Astrocyte (in vitro differentiated cells and primary cell): Measurements from ENCODE around the gene TOMM7. TPM values are rescaled to one million over a fixed set of nuclear protein-coding genes. Genes with fewer than 3 reads are reported as not detected.

Source experiments
- DNase-seq: peaks from one replicate; pipeline ENCODE4 v3.0.0-alpha.2; 2010; ENCODE audit warnings: low read depth
- FAIRE-seq: peaks from 2 replicates; lab custom pipeline; 2011; peaks lifted over from hg19 to GRCh38; lab: Jason Lieb, UNC
- H2AFZ ChIP-seq: 2 replicates; pipeline ENCODE4 v1.6.0; 2012; ENCODE audit warnings: low read depth, low read length, inconsistent platforms
- H3K27ac ChIP-seq: 2 replicates; pipeline ENCODE4 v1.5.1; 2011; ENCODE audit warnings: low read depth, low read length, inconsistent platforms
- H3K27me3 ChIP-seq: 2 replicates; pipeline ENCODE4 v1.6.0; 2011; ENCODE audit warnings: low read length, inconsistent platforms; ENCODE audit not compliant: insufficient read depth
- H3K36me3 ChIP-seq: 2 replicates; pipeline ENCODE4 v1.5.1; 2011; ENCODE audit warnings: low read length, inconsistent platforms; ENCODE audit not compliant: insufficient read depth
- H3K4me1 ChIP-seq: 2 replicates; pipeline ENCODE4 v1.5.1; 2011; ENCODE audit warnings: low read length, inconsistent platforms; ENCODE audit not compliant: insufficient read depth
- H3K4me2 ChIP-seq: 2 replicates; pipeline ENCODE4 v1.6.0; 2012; ENCODE audit warnings: low read length, inconsistent platforms
- H3K4me3 ChIP-seq: 2 replicates; pipeline ENCODE4 v1.5.1; 2011; ENCODE audit warnings: low read depth, mild to moderate bottlenecking, low read length, inconsistent platforms; ENCODE audit not compliant: insufficient read depth
- H3K79me2 ChIP-seq: 2 replicates; pipeline ENCODE4 v1.6.0; 2012; ENCODE audit warnings: mild to moderate bottlenecking, low read length, inconsistent platforms; ENCODE audit not compliant: insufficient read depth
- H3K9ac ChIP-seq: 2 replicates; pipeline ENCODE4 v1.6.0; 2012; ENCODE audit warnings: mild to moderate bottlenecking, low read length, inconsistent platforms
- H3K9me3 ChIP-seq: 2 replicates; pipeline ENCODE4 v1.5.1; 2012; ENCODE audit warnings: low read depth, mild to moderate bottlenecking, low read length, inconsistent platforms; ENCODE audit not compliant: insufficient read depth
- H4K20me1 ChIP-seq: 2 replicates; pipeline ENCODE4 v1.6.0; 2012; ENCODE audit warnings: low read length, inconsistent platforms; ENCODE audit not compliant: insufficient read depth
- H3K27ac Mint-ChIP-seq: one replicate; pipeline ENCODE4 v1.8.0; 2021; ENCODE audit warnings: mild to moderate bottlenecking, mixed read lengths; ENCODE audit not compliant: unreplicated experiment
- H3K27me3 Mint-ChIP-seq: one replicate; pipeline ENCODE4 v1.8.0; 2021; ENCODE audit warnings: low read depth, mixed read lengths; ENCODE audit not compliant: unreplicated experiment
- H3K36me3 Mint-ChIP-seq: one replicate; pipeline ENCODE4 v1.8.0; 2021; ENCODE audit warnings: low read depth, mixed read lengths; ENCODE audit not compliant: unreplicated experiment
- H3K4me1 Mint-ChIP-seq: one replicate; pipeline ENCODE4 v1.8.0; 2021; ENCODE audit warnings: low read depth, mixed read lengths; ENCODE audit not compliant: unreplicated experiment
- H3K4me3 Mint-ChIP-seq: one replicate; pipeline ENCODE4 v1.8.0; 2021; ENCODE audit warnings: mild to moderate bottlenecking, moderate library complexity, mixed read lengths; ENCODE audit not compliant: unreplicated experiment
- H3K9me3 Mint-ChIP-seq: one replicate; pipeline ENCODE4 v1.8.0; 2021; ENCODE audit warnings: mild to moderate bottlenecking, mixed read lengths; ENCODE audit not compliant: unreplicated experiment
- EZH2 ChIP-seq: IDR thresholded peaks from 2 replicates; pipeline ENCODE4 v1.6.1; 2012; ENCODE audit warnings: mild to moderate bottlenecking, low read length, inconsistent platforms; ENCODE audit not compliant: insufficient read depth
- total RNA-seq: library from RNA; stranded (reverse); gene quantifications from 2 replicates; pipeline ENCODE4 v1.2.1, GENCODE V29; 2021
- TF ChIP-seq, protein P1 (sequence below): IDR thresholded peaks from 2 replicates; pipeline ENCODE4 v1.5.1; 2011; ENCODE audit warnings: low read depth, mild to moderate bottlenecking, inconsistent platforms, low read length, moderate library complexity; ENCODE audit not compliant: insufficient read depth

Gene TOMM7
- total RNA-seq, 1 donor from 2014 or later: 217 TPM

DNA sequence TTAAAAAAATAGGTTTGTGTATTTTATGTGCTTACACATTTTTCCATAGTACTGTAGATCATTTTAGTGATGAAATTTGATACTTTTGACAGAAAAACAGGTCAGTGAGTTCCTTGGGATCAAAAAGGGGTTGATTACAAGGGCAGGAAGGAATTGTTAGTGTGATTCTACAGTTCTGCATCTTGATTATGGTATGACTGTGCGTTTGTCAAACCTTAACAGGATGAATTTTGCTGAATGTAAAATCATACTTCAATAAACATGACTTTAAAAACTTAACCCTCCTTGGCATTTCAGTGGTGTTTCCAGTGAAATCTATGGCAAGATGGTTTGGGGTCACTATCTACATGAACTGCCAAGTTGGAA, 35.6 kb upstream of the TOMM7 start:
- H3K9ac ChIP-seq: peak overlapping the region; percentile 53
- H3K27me3 ChIP-seq: no peaks in the 10 kb centered on the region
- FAIRE-seq: no peak
- H3K4me3 ChIP-seq: peak overlapping the region; percentile 8
- TF ChIP-seq EZH2: no peak
- TF ChIP-seq, protein P1, sequence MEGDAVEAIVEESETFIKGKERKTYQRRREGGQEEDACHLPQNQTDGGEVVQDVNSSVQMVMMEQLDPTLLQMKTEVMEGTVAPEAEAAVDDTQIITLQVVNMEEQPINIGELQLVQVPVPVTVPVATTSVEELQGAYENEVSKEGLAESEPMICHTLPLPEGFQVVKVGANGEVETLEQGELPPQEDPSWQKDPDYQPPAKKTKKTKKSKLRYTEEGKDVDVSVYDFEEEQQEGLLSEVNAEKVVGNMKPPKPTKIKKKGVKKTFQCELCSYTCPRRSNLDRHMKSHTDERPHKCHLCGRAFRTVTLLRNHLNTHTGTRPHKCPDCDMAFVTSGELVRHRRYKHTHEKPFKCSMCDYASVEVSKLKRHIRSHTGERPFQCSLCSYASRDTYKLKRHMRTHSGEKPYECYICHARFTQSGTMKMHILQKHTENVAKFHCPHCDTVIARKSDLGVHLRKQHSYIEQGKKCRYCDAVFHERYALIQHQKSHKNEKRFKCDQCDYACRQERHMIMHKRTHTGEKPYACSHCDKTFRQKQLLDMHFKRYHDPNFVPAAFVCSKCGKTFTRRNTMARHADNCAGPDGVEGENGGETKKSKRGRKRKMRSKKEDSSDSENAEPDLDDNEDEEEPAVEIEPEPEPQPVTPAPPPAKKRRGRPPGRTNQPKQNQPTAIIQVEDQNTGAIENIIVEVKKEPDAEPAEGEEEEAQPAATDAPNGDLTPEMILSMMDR: no peak
- Mint-ChIP-seq H3K4me1 (peaks cover 37% of the 10 kb centered on the region), H3K27ac (peak overlapping the region; percentile 92), H3K4me3 (peak overlapping the region; percentile 24), H3K36me3 (peaks cover 10% of the 10 kb centered on the region), H3K27me3 (no peaks in the 10 kb centered on the region), H3K9me3 (peaks cover 1% of the 10 kb centered on the region)
- peaks cover 46% of the 10 kb centered on the region for H3K4me1 ChIP-seq
- peaks cover 11% of the 10 kb centered on the region for H3K36me3 ChIP-seq
- H4K20me1 ChIP-seq: no peaks in the 10 kb centered on the region
- DNase-seq: no peak
- H3K27ac ChIP-seq: peak overlapping the region; percentile 89
- no peak overlapping the region for H2AFZ ChIP-seq
- peaks cover 9% of the 10 kb centered on the region for H3K79me2 ChIP-seq
- H3K4me2 ChIP-seq: peak overlapping the region; percentile 62
- no peaks in the 10 kb centered on the region for H3K9me3 ChIP-seq

DNA sequence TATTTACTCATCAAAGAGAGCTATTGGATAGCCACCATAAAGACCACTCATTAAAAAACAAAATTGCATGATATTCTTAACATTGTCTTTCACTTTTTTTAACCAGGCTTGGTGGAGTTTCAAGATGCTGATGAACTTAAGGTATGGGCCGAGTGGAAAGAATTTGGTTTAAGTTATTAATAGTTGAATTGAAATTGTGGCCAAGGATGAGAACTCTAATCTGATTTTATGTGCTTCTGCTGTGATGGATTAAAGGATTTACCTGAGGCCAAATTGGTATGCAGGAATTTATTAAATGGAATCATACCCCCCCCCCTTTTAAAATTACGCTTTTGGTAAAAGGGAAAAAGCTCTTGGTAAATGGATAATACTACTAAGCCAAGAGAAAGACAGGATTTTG, 33.8 kb upstream of the TOMM7 start:
- H3K4me2 ChIP-seq: peak overlapping the region; percentile 83
- H3K4me3 Mint-ChIP-seq: no peak overlapping the region

DNA sequence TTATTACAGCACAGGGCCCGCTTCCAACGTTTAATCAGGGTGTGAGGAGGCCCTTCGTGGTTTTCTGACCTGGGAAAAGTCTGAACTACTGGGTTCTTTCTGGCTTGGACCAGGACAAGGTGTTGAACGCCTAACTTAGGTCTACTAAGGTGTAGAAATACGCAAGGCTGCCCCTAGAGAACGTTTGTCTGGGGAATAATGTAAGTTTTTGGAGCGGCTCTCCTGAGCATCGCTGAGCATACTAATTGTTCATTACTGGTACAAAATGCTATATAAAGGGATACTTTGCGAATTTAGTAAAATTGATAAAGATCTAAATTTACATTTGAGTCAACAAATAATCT, 32.4 kb upstream of the TOMM7 start:
- H3K9ac ChIP-seq: peak overlapping the region; percentile 93
- peaks cover 6% of the 10 kb centered on the region for H3K36me3 ChIP-seq
- Mint-ChIP-seq H3K9me3 (peaks cover 1% of the 10 kb centered on the region), H3K4me3 (peak overlapping the region; percentile 89), H3K4me1 (peaks cover 32% of the 10 kb centered on the region), H3K36me3 (peaks cover 5% of the 10 kb centered on the region), H3K27me3 (no peaks in the 10 kb centered on the region), H3K27ac (peak overlapping the region; percentile 93)
- H3K9me3 ChIP-seq: no peaks in the 10 kb centered on the region
- FAIRE-seq (no peak), DNase-seq (no peak)
- peaks cover 9% of the 10 kb centered on the region for H3K79me2 ChIP-seq
- H4K20me1 ChIP-seq: no peaks in the 10 kb centered on the region
- peak overlapping the region; percentile 66 for H2AFZ ChIP-seq
- H3K4me2 ChIP-seq: peak overlapping the region; percentile 83
- H3K4me1 ChIP-seq: peaks cover 40% of the 10 kb centered on the region
- H3K4me3 ChIP-seq: peak overlapping the region; percentile 68
- no peaks in the 10 kb centered on the region for H3K27me3 ChIP-seq
- TF ChIP-seq, protein P1: no peak
- peak overlapping the region; percentile 84 for H3K27ac ChIP-seq

More for the DNA sequence above, 33.8 kb upstream of the TOMM7 start:
- TF ChIP-seq, protein P1: no peak
- no peak for TF ChIP-seq EZH2
- Histone ChIP-seq H4K20me1 (no peaks in the 10 kb centered on the region), H3K4me3 (no peak overlapping the region), H3K4me1 (peaks cover 46% of the 10 kb centered on the region), H3K79me2 (peaks cover 9% of the 10 kb centered on the region), H3K9me3 (no peaks in the 10 kb centered on the region), H3K9ac (peak overlapping the region; percentile 93), H2AFZ (no peak overlapping the region), H3K27me3 (no peaks in the 10 kb centered on the region), H3K27ac (peak overlapping the region; percentile 84), H3K36me3 (peaks cover 11% of the 10 kb centered on the region)
- peaks cover 10% of the 10 kb centered on the region for H3K36me3 Mint-ChIP-seq
- no peaks in the 10 kb centered on the region for H3K27me3 Mint-ChIP-seq
- FAIRE-seq: no peak
- no peak for DNase-seq
- H3K27ac Mint-ChIP-seq: no peak overlapping the region
- peaks cover 37% of the 10 kb centered on the region for H3K4me1 Mint-ChIP-seq
- peaks cover 1% of the 10 kb centered on the region for H3K9me3 Mint-ChIP-seq
